GM12878 (cell line): ENCODE data around the gene AGAP2.

Experiments
- ASH2L ChIP-seq: fragments of 300-600, 200-600 bp; sonication (generic); IDR thresholded peaks from 2 replicates; pipeline ENCODE4 v1.6.1; 2017; ENCODE audit warnings: low read depth, mild to moderate bottlenecking, borderline replicate concordance
- CHD1 ChIP-seq: IDR thresholded peaks from 2 replicates; pipeline ENCODE4 v1.6.1; 2012; ENCODE audit warnings: low read depth, low read length, improper control_type of control experiment
- CTCF ChIP-seq, 3 experiments: IDR thresholded peaks in 2 of 3; conservative IDR thresholded peaks in 1 of 3; 2 replicates each; pipeline ENCODE4 v1.5.1; 2011; ENCODE audit warnings: low read depth in 3 of 3, low read length in 3 of 3, mild to moderate bottlenecking in 3 of 3, control low read depth in 2 of 3, moderate library complexity in 2 of 3, inconsistent platforms in 1 of 3, mixed read lengths in 1 of 3; ENCODE audit not compliant: control insufficient read depth in 2 of 3, insufficient read depth in 1 of 3; ENCODE audit errors: extremely low read depth in 1 of 3
- E2F4 ChIP-seq: IDR thresholded peaks from 2 replicates; pipeline ENCODE4 v1.6.1; 2012; ENCODE audit warnings: low read depth, low read length, improper control_type of control experiment
- EP300 ChIP-seq, 2 experiments: fragments of 150-350 bp in 1 of 2; IDR thresholded peaks; 2 replicates each; pipeline ENCODE4 v1.6.1; 2011 to 2012; ENCODE audit warnings: low read depth in 2 of 2, low read length in 2 of 2, borderline replicate concordance in 1 of 2, improper control_type of control experiment in 1 of 2, inconsistent platforms in 1 of 2; ENCODE audit not compliant: control insufficient read depth in 1 of 2
- HCFC1 ChIP-seq: fragments of 150-350 bp; IDR thresholded peaks from 2 replicates; pipeline ENCODE4 v1.6.1; 2014; ENCODE audit warnings: low read length
- JUND ChIP-seq: IDR thresholded peaks from 2 replicates; pipeline ENCODE4 v1.6.1; 2012; ENCODE audit warnings: low read depth, mild to moderate bottlenecking, low read length, improper control_type of control experiment, moderate library complexity
- MYC ChIP-seq: IDR thresholded peaks from 2 replicates; pipeline ENCODE4 v1.6.1; 2011; ENCODE audit warnings: mild to moderate bottlenecking, low read length, moderate library complexity, inconsistent platforms; ENCODE audit not compliant: insufficient read depth, insufficient replicate concordance, insufficient read length, severe bottlenecking
- PAX5 ChIP-seq: IDR thresholded peaks from 2 replicates; pipeline ENCODE4 v1.6.1; 2011; ENCODE audit warnings: low read depth, low read length, borderline replicate concordance
- POLR2AphosphoS5 ChIP-seq: IDR thresholded peaks from 2 replicates; pipeline ENCODE4 v1.6.1; 2011; ENCODE audit warnings: mild to moderate bottlenecking, low read length, inconsistent platforms
- SMAD1 ChIP-seq: fragments of 450-650 bp; IDR thresholded peaks from 2 replicates; pipeline ENCODE4 v1.6.1; 2018; ENCODE audit warnings: mild to moderate bottlenecking, low read depth; ENCODE audit not compliant: partially characterized antibody
- TAF1 ChIP-seq: IDR thresholded peaks from 2 replicates; pipeline ENCODE4 v1.6.1; 2011; ENCODE audit warnings: mild to moderate bottlenecking, low read depth, low read length, borderline replicate concordance
- TARDBP ChIP-seq: IDR thresholded peaks from 2 replicates; pipeline ENCODE4 v1.6.1; 2016; ENCODE audit warnings: borderline replicate concordance
- ZNF24 ChIP-seq: fragments of 450-650 bp; IDR thresholded peaks from 2 replicates; pipeline ENCODE4 v1.6.1; 2017; ENCODE audit warnings: antibody characterized with exemption, mild to moderate bottlenecking

GRCh38 chr12:57781801-57782200 lies 43.3 kb upstream of the AGAP2 start:
- TF ChIP-seq SMAD1, result no peak
- TF ChIP-seq CTCF (IDR thresholded peaks at IDR 0.05 in 2 of 3, conservative IDR thresholded peaks at IDR 0.05 in 1 of 3; ENCODE audit: control insufficient read depth in 2 of 3, extremely low read depth in 1 of 3, insufficient read depth in 1 of 3, low read depth in 3 of 3, low read length in 3 of 3), result no peak
- no peak for TF ChIP-seq E2F4
- TF ChIP-seq JUND, result no peak
- TF ChIP-seq PAX5, result no peak
- no peak for TF ChIP-seq TAF1
- no peak for TF ChIP-seq POLR2AphosphoS5
- TF ChIP-seq ASH2L, result no peak
- TF ChIP-seq TARDBP, result no peak
- no peak for TF ChIP-seq HCFC1
- TF ChIP-seq CHD1, result no peak
- TF ChIP-seq EP300 (IDR thresholded peaks at IDR 0.05; ENCODE audit: borderline replicate concordance in 1 of 2, control insufficient read depth in 1 of 2, low read depth in 2 of 2, low read length in 2 of 2), result no peak
- TF ChIP-seq ZNF24, result no peak
- no peak for TF ChIP-seq MYC
